IMR-90 (cell line): ENCODE data around the gene TIPARP. TPM values are rescaled to one million over a fixed set of nuclear protein-coding genes. Genes with fewer than 3 reads are reported as not detected.

Experiments
- ATAC-seq: fragments of 200-7000 bp; cut with Tn5 transposase; 2 replicates; pipeline ENCODE4 v1.9.1; 2020; ENCODE audit warnings: low read depth, mild to moderate bottlenecking, moderate library complexity
- BruUV-seq: library from RNA; stranded (reverse); fragments of 400-500 nt; replicated peaks from 2 replicates; lab custom pipeline; 2021; lab: Mats Ljungman, UMichigan
- CTCF ChIA-PET: fragments of 300-600 bp; formaldehyde crosslinking; extraction: SDS; loops from one replicate; lab custom pipeline; 2021; ENCODE audit warnings: antibody characterized with exemption; lab: Yijun Ruan, JAX
- POLR2A ChIA-PET: fragments of 300-600 bp; sonication (Branson Sonifier 250); formaldehyde crosslinking; loops from one replicate; lab custom pipeline; 2022; ENCODE audit warnings: antibody characterized with exemption; ENCODE audit not compliant: unreplicated experiment; lab: Charles Lee
- DNase-seq: peaks from one replicate; pipeline ENCODE4 v3.0.0; 2013
- H2AFZ ChIP-seq: replicated peaks from 2 replicates; pipeline ENCODE3; 2013; ENCODE audit warnings: low read length, mild to moderate bottlenecking; ENCODE audit not compliant: poor library complexity
- H2AK5ac ChIP-seq: 2 replicates; pipeline ENCODE4 v1.6.1; 2013; ENCODE audit warnings: low read depth, low read length, inconsistent platforms
- H2AK9ac ChIP-seq: replicated peaks from 2 replicates; pipeline ENCODE3; 2013; ENCODE audit warnings: mild to moderate bottlenecking, low read depth, low read length, moderate library complexity; ENCODE audit not compliant: poor library complexity
- H2BK120ac ChIP-seq: 2 replicates; pipeline ENCODE4 v1.6.1; 2013; ENCODE audit warnings: low read depth, low read length, inconsistent platforms
- H2BK15ac ChIP-seq: 3 replicates; pipeline ENCODE4 v1.6.1; 2013; ENCODE audit warnings: low read depth, low read length, inconsistent platforms
- H2BK20ac ChIP-seq: 2 replicates; pipeline ENCODE4 v1.6.1; 2013; ENCODE audit warnings: low read depth, mild to moderate bottlenecking, inconsistent platforms, low read length, moderate library complexity
- H2BK5ac ChIP-seq: 2 replicates; pipeline ENCODE4 v1.6.1; 2013; ENCODE audit warnings: mild to moderate bottlenecking, low read depth, low read length, inconsistent platforms; ENCODE audit not compliant: poor library complexity, severe bottlenecking
- H3K14ac ChIP-seq: replicated peaks from 2 replicates; pipeline ENCODE4 v1.6.1; 2013; ENCODE audit warnings: low read depth, low read length, inconsistent platforms
- H3K18ac ChIP-seq: 2 replicates; pipeline ENCODE4 v1.6.1; 2013; ENCODE audit warnings: low read depth, low read length, control low read depth
- H3K23ac ChIP-seq: 2 replicates; pipeline ENCODE4 v1.6.1; 2013; ENCODE audit warnings: low read depth, low read length, inconsistent platforms
- H3K27ac ChIP-seq: 2 replicates; pipeline ENCODE4 v1.5.1; 2013; ENCODE audit warnings: mild to moderate bottlenecking, control low read depth, low read length; ENCODE audit not compliant: insufficient read depth
- H3K27me3 ChIP-seq: 2 replicates; pipeline ENCODE4 v1.6.1; 2013; ENCODE audit warnings: low read length; ENCODE audit not compliant: control insufficient read depth, insufficient read depth
- H3K36me3 ChIP-seq: 2 replicates; pipeline ENCODE4 v1.6.1; 2013; ENCODE audit warnings: low read length, mixed read lengths; ENCODE audit not compliant: control insufficient read depth, insufficient read depth
- H3K4ac ChIP-seq: 2 replicates; pipeline ENCODE4 v1.6.1; 2013; ENCODE audit warnings: low read depth, low read length, inconsistent platforms
- H3K4me1 ChIP-seq: 2 replicates; pipeline ENCODE4 v1.6.1; 2013; ENCODE audit warnings: low read length, mixed read lengths; ENCODE audit not compliant: control insufficient read depth, insufficient read depth
- H3K4me2 ChIP-seq: 2 replicates; pipeline ENCODE4 v1.6.1; 2013; ENCODE audit warnings: low read depth, mild to moderate bottlenecking, control low read depth, low read length, moderate library complexity
- H3K4me3 ChIP-seq: 2 replicates; pipeline ENCODE4 v1.5.1; 2013; ENCODE audit warnings: low read depth, mild to moderate bottlenecking, control low read depth, low read length, moderate library complexity; ENCODE audit not compliant: insufficient read depth
- H3K56ac ChIP-seq: 2 replicates; pipeline ENCODE4 v1.6.1; 2013; ENCODE audit warnings: low read length, inconsistent platforms; ENCODE audit not compliant: insufficient read depth; ENCODE audit errors: extremely low read depth
- H3K79me1 ChIP-seq, 2 experiments: 2 replicates each; pipeline ENCODE4 v1.6.1; 2013; ENCODE audit warnings: low read length in 2 of 2, inconsistent platforms in 1 of 2, low read depth in 1 of 2
- H3K9ac ChIP-seq: 2 replicates; pipeline ENCODE4 v1.6.1; 2013; ENCODE audit warnings: low read depth, low read length, control low read depth
- H3K9me1 ChIP-seq: 2 replicates; pipeline ENCODE4 v1.6.1; 2013; ENCODE audit warnings: low read length, inconsistent platforms; ENCODE audit not compliant: insufficient read depth
- H3K9me3 ChIP-seq: 2 replicates; pipeline ENCODE4 v1.6.1; 2013; ENCODE audit warnings: low read length; ENCODE audit not compliant: control insufficient read depth, insufficient read depth
- H4K20me1 ChIP-seq: 2 replicates; pipeline ENCODE4 v1.6.1; 2013; ENCODE audit warnings: low read length, inconsistent platforms; ENCODE audit not compliant: insufficient read depth
- H4K5ac ChIP-seq: 2 replicates; pipeline ENCODE4 v1.6.1; 2013; ENCODE audit warnings: mild to moderate bottlenecking, low read depth, low read length, control low read depth
- H4K8ac ChIP-seq, 2 experiments: 2 replicates each; pipeline ENCODE4 v1.6.1; 2013; ENCODE audit warnings: low read depth in 2 of 2, low read length in 2 of 2, control low read depth in 1 of 2, inconsistent platforms in 1 of 2
- H4K91ac ChIP-seq: 2 replicates; pipeline ENCODE4 v1.6.1; 2013; ENCODE audit warnings: low read depth, low read length, inconsistent platforms; ENCODE audit not compliant: insufficient read depth
- BHLHE40 ChIP-seq: fragments of 150-350 bp; IDR thresholded peaks from 2 replicates; pipeline ENCODE4 v1.6.1; 2016; ENCODE audit warnings: mild to moderate bottlenecking, low read depth, low read length
- CEBPB ChIP-seq: IDR thresholded peaks from 2 replicates; pipeline ENCODE4 v1.6.1; 2012; ENCODE audit warnings: low read depth, low read length, improper control_type of control experiment
- CHD1 ChIP-seq: IDR thresholded peaks from 2 replicates; pipeline ENCODE4 v1.6.1; 2012; ENCODE audit warnings: low read depth, low read length, improper control_type of control experiment
- ELK1 ChIP-seq: fragments of 150-350 bp; IDR thresholded peaks from 2 replicates; pipeline ENCODE4 v1.6.1; 2016; ENCODE audit warnings: low read depth, mild to moderate bottlenecking, low read length, moderate library complexity, borderline replicate concordance
- MAFK ChIP-seq: IDR thresholded peaks from 2 replicates; pipeline ENCODE4 v1.6.1; 2012; ENCODE audit warnings: low read depth, low read length, improper control_type of control experiment
- MAZ ChIP-seq: IDR thresholded peaks from 2 replicates; pipeline ENCODE4 v1.6.1; 2012; ENCODE audit warnings: low read depth, mild to moderate bottlenecking, low read length, improper control_type of control experiment, moderate library complexity, borderline replicate concordance
- NFE2L2 ChIP-seq: fragments of 150-350 bp; IDR thresholded peaks from 2 replicates; pipeline ENCODE4 v1.6.1; 2016; ENCODE audit warnings: low read depth, mild to moderate bottlenecking, low read length
- POLR2A ChIP-seq: IDR thresholded peaks from 2 replicates; pipeline ENCODE4 v1.6.1; 2012; ENCODE audit warnings: mild to moderate bottlenecking, low read depth, low read length
- RAD21 ChIP-seq: IDR thresholded peaks from 2 replicates; pipeline ENCODE4 v1.6.1; 2012; ENCODE audit warnings: low read length, improper control_type of control experiment
- RCOR1 ChIP-seq: IDR thresholded peaks from 2 replicates; pipeline ENCODE4 v1.6.1; 2012; ENCODE audit warnings: mild to moderate bottlenecking, low read length, improper control_type of control experiment; ENCODE audit not compliant: insufficient replicate concordance
- RFX5 ChIP-seq: IDR thresholded peaks from 2 replicates; pipeline ENCODE4 v1.8.0; 2012; ENCODE audit warnings: low read depth, mild to moderate bottlenecking, low read length, moderate library complexity
- SMC3 ChIP-seq: fragments of 150-350 bp; IDR thresholded peaks from 2 replicates; pipeline ENCODE4 v1.6.1; 2016; ENCODE audit warnings: low read depth, mild to moderate bottlenecking, antibody characterized with exemption, low read length, moderate library complexity
- WGBS, 2 experiments: methylation state at CpG; one replicate each; pipeline versions ENCODE4 v1.1.5 to v1.1.7; 2013; ENCODE audit warnings: missing lambda C conversion rate in 2 of 2; ENCODE audit not compliant: insufficient read length in 1 of 2; ENCODE audit errors: extremely low coverage in 2 of 2; 5-methylcytosine and 5-hydroxymethylcytosine counted together
- dilution Hi-C: fragments of 300-500 bp; cut with HindIII; formaldehyde crosslinking; loops from one replicate; pipeline ENCODE4 v1.14.3; 2018; ENCODE audit warnings: low sequenced_read_pairs; ENCODE audit not compliant: unreplicated experiment
- in situ Hi-C: fragments of 300-500 bp; cut with MboI; formaldehyde crosslinking; loops from 3 replicates; pipeline ENCODE4 v1.14.3; 2019; ENCODE audit warnings: low sequenced_read_pairs, inconsistent platforms, mixed read lengths
- intact Hi-C: fragments of 100-400 bp; cut with micrococcal nuclease; formaldehyde crosslinking; loops from 2 replicates; pipeline ENCODE4 v1.10.0; 2022
- polyA plus RNA-seq, 3 experiments: library from polyadenylated mRNA; depleted of rRNA; stranded (reverse); fragments of >200 nt; gene quantifications; 2 replicates each; pipeline ENCODE4 v1.2.3, GENCODE V29; 2012; ENCODE audit warnings: low replicate concordance in 1 of 3
- total RNA-seq: library from RNA; depleted of rRNA; stranded (reverse); fragments of >200 nt; gene quantifications from 2 replicates; pipeline ENCODE4 v1.2.3, GENCODE V29; 2012
- TF ChIP-seq, protein P1 (sequence below): fragments of 150-350 bp; IDR thresholded peaks from 2 replicates; pipeline ENCODE4 v1.6.1; 2017; ENCODE audit warnings: mild to moderate bottlenecking, antibody characterized with exemption, low read length, low read depth

Gene TIPARP
- total and polyA plus RNA-seq, 2 of the 4 experiments (the other 2 are of a cell fraction), result 12.6 to 70.8 TPM

DNA sequence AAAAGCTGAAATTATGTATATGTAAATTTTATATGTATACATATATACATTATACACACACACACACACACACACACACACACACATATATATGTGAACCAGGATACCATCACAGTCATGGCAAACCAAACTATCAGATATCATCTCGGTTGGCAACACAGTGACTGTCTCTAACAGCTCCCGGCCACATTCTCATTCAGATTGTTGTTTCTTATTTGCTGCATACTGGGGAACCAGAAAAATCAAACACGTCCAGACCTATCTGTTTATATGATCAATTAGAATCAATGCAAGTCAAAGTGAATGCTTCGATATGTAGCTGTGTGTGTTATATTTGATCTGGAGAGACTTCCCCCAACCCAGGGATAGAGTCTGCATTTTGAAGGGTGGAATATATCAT is 61.1 kb downstream of the TIPARP start:
- H4K8ac ChIP-seq, result no peak overlapping the region
- no peak overlapping the region for H3K27ac ChIP-seq
- H3K4me2 ChIP-seq, result no peak overlapping the region
- H4K5ac ChIP-seq, result no peak overlapping the region
- dilution Hi-C loops, result no loop called here
- no peaks in the 10 kb centered on the region for H3K36me3 ChIP-seq
- H3K9me1 ChIP-seq, result no peaks in the 10 kb centered on the region
- H3K79me1 ChIP-seq, result no peaks in the 10 kb centered on the region
- no peaks in the 10 kb centered on the region for H3K4me1 ChIP-seq
- H3K56ac ChIP-seq, result no peak overlapping the region
- in situ Hi-C loops, result no loop called here
- no TSS peak for BruUV-seq
- no peak overlapping the region for H3K23ac ChIP-seq
- no peak overlapping the region for H3K4ac ChIP-seq
- intact Hi-C loops, result no loop called here
- POLR2A ChIA-PET, result no interaction called here
- no CpG with 5 or more reads among the region's 4 CpGs for WGBS, 2 experiments
- no peak overlapping the region for H2BK120ac ChIP-seq
- H2BK5ac ChIP-seq, result no peak overlapping the region
- ATAC-seq (no peak), DNase-seq (no peak)
- no peak overlapping the region for H3K18ac ChIP-seq
- H4K91ac ChIP-seq, result no peak overlapping the region
- H4K20me1 ChIP-seq, result no peaks in the 10 kb centered on the region
- H2AK5ac ChIP-seq, result no peak overlapping the region
- TF ChIP-seq ELK1, result no peak
- TF ChIP-seq, protein P1, sequence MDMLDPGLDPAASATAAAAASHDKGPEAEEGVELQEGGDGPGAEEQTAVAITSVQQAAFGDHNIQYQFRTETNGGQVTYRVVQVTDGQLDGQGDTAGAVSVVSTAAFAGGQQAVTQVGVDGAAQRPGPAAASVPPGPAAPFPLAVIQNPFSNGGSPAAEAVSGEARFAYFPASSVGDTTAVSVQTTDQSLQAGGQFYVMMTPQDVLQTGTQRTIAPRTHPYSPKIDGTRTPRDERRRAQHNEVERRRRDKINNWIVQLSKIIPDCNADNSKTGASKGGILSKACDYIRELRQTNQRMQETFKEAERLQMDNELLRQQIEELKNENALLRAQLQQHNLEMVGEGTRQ, result no peak
- TF ChIP-seq NFE2L2, result no peak
- TF ChIP-seq MAZ, result no peak
- TF ChIP-seq BHLHE40, result no peak
- TF ChIP-seq RCOR1, result no peak
- no peak for TF ChIP-seq MAFK
- TF ChIP-seq POLR2A, result no peak
- no peak for TF ChIP-seq RAD21
- TF ChIP-seq SMC3, result no peak
- no peak for TF ChIP-seq CHD1
- TF ChIP-seq RFX5, result no peak
- TF ChIP-seq CEBPB, result no peak
- no peak overlapping the region for H3K9ac ChIP-seq
- H2BK20ac ChIP-seq, result no peak overlapping the region
- H3K4me3 ChIP-seq, result no peak overlapping the region
- CTCF ChIA-PET, result no interaction called here
- H2AFZ ChIP-seq, result no peak overlapping the region
- H3K9me3 ChIP-seq, result no peaks in the 10 kb centered on the region
- H3K27me3 ChIP-seq, result no peaks in the 10 kb centered on the region
- H2BK15ac ChIP-seq, result no peak overlapping the region
- H3K14ac ChIP-seq, result no peak overlapping the region
- H2AK9ac ChIP-seq, result no peak overlapping the region
